Karpas-422 (cell line): ENCODE results near the gene ADGRB2. TPM values are rescaled to one million over a fixed set of nuclear protein-coding genes. Genes with fewer than 3 reads are reported as not detected.

Source experiments
- DNase-seq: peaks from one replicate; pipeline ENCODE4 v3.0.0-alpha.2; 2015
- H2AFZ ChIP-seq: fragments of 200-600 bp; sonication (generic); 2 replicates; pipeline ENCODE4 v1.6.1; 2014; ENCODE audit warnings: antibody characterized with exemption, low read length, mixed read lengths
- H3K27ac ChIP-seq: fragments of 200-600 bp; sonication (generic); 2 replicates; pipeline ENCODE4 v1.5.1; 2014; ENCODE audit warnings: mild to moderate bottlenecking, low read length, moderate library complexity
- H3K27me3 ChIP-seq: fragments of 200-600 bp; sonication (generic); 2 replicates; pipeline ENCODE4 v1.6.1; 2014; ENCODE audit warnings: low read length, mixed read lengths
- H3K36me3 ChIP-seq: fragments of 200-600 bp; sonication (generic); 2 replicates; pipeline ENCODE4 v1.6.1; 2014; ENCODE audit warnings: low read length, mixed read lengths; ENCODE audit not compliant: insufficient read depth
- H3K4me1 ChIP-seq: fragments of 200-600 bp; sonication (generic); 2 replicates; pipeline ENCODE4 v1.6.1; 2014; ENCODE audit warnings: mild to moderate bottlenecking, low read length, mixed read lengths
- H3K4me2 ChIP-seq: fragments of 200-600 bp; sonication (generic); 2 replicates; pipeline ENCODE4 v1.6.1; 2014; ENCODE audit warnings: low read length, low read depth, mild to moderate bottlenecking; ENCODE audit not compliant: poor library complexity, severe bottlenecking
- H3K4me3 ChIP-seq: fragments of 200-600 bp; sonication (generic); 2 replicates; pipeline ENCODE4 v1.5.1; 2014; ENCODE audit warnings: mild to moderate bottlenecking, antibody characterized with exemption, low read length, mixed read lengths
- H3K79me2 ChIP-seq: fragments of 200-600 bp; sonication (generic); 2 replicates; pipeline ENCODE4 v1.6.1; 2014; ENCODE audit warnings: mild to moderate bottlenecking, low read length, mixed read lengths
- H3K9ac ChIP-seq: fragments of 200-600 bp; sonication (generic); 2 replicates; pipeline ENCODE4 v1.6.0; 2014; ENCODE audit warnings: low read length
- H3K9me2 ChIP-seq: fragments of 200-600 bp; sonication (generic), shearing (Covaris generic); replicated peaks from 2 replicates; pipeline ENCODE4 v1.6.0; 2014; ENCODE audit warnings: mild to moderate bottlenecking, low read length, moderate library complexity; ENCODE audit not compliant: insufficient read depth
- H3K9me3 ChIP-seq: fragments of 300-700, 200-600 bp; sonication (generic); 2 replicates; pipeline ENCODE4 v1.6.1; 2014; ENCODE audit warnings: low read length, mixed read lengths
- H4K20me1 ChIP-seq: fragments of 200-600 bp; sonication (generic); 2 replicates; pipeline ENCODE4 v1.6.1; 2014; ENCODE audit warnings: mild to moderate bottlenecking, antibody characterized with exemption, low read length, low read depth; ENCODE audit not compliant: insufficient read depth
- total RNA-seq: library from RNA; depleted of rRNA; stranded (reverse); fragments of >200 nt; shearing (Covaris generic); gene quantifications from 2 replicates; pipeline ENCODE4 v1.2.3, GENCODE V29; 2014; ENCODE audit warnings: low replicate concordance

ADGRB2 gene
- total RNA-seq, 1 experiment from 2014 or later, result 9.2 TPM

- 0 out of 2 replicates have a peak, but pooled peaks cover 7% of the 10 kb centered on the region for H3K79me2 ChIP-seq
- no peak for DNase-seq
- no peak overlapping the region for H3K27ac ChIP-seq
- no peaks in the 10 kb centered on the region for H3K36me3 ChIP-seq
- no peak overlapping the region for H3K4me2 ChIP-seq
- peaks cover 31% of the 10 kb centered on the region for H3K4me1 ChIP-seq
- no peaks in the 10 kb centered on the region for H3K27me3 ChIP-seq
- H4K20me1 ChIP-seq, result peaks cover 57% of the 10 kb centered on the region
- H3K4me3 ChIP-seq, result no peak overlapping the region
- no peaks in the 10 kb centered on the region for H3K9me3 ChIP-seq
- H3K9ac ChIP-seq, result no peak overlapping the region
- H3K9me2 ChIP-seq, result no peaks in the 10 kb centered on the region
- H2AFZ ChIP-seq, result no peak overlapping the region
These were observed 4.7 kb downstream of the ADGRB2 start for GRCh38 chr1:31759298-31760023.

- H3K4me1 ChIP-seq, result peaks cover 28% of the 10 kb centered on the region
- peaks cover 61% of the 10 kb centered on the region for H4K20me1 ChIP-seq
- no peaks in the 10 kb centered on the region for H3K27me3 ChIP-seq
- no peak overlapping the region for H3K9ac ChIP-seq
- H3K79me2 ChIP-seq, result 0 out of 2 replicates have a peak, but pooled peaks cover 7% of the 10 kb centered on the region
- H3K4me3 ChIP-seq, result no peak overlapping the region
- H3K4me2 ChIP-seq, result no peak overlapping the region
- no peak overlapping the region for H2AFZ ChIP-seq
- no peaks in the 10 kb centered on the region for H3K9me2 ChIP-seq
- no peak for DNase-seq
- H3K27ac ChIP-seq, result no peak overlapping the region
- no peaks in the 10 kb centered on the region for H3K9me3 ChIP-seq
- no peaks in the 10 kb centered on the region for H3K36me3 ChIP-seq
These were observed 5.3 kb downstream of the ADGRB2 start for GRCh38 chr1:31758823-31759222.

DNA sequence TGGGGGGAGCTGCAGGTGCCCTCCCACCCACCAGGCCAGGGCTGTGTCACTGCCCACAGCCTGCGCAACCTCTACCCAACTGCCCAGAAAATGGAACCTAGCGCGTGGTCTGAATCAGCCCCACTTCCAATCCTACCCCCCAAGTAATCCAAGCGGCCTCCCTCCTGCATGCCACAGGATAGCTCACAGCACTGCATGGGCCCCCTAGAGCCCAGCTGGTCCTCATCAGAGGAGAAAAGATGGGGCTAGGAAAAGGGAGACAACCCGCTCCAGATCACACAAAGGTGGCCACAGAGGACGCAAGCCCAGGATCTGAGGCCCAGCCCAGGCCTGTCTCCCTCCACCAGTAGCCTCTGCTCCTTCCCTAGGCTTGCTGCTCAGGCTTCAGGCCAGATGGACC lies 6.2 kb downstream of the ADGRB2 start:
- H3K36me3 ChIP-seq, result no peaks in the 10 kb centered on the region
- no peak overlapping the region for H2AFZ ChIP-seq
- no peak for DNase-seq
- H3K27ac ChIP-seq, result no peak overlapping the region
- H3K9ac ChIP-seq, result no peak overlapping the region
- no peaks in the 10 kb centered on the region for H3K27me3 ChIP-seq
- peaks cover 63% of the 10 kb centered on the region for H4K20me1 ChIP-seq
- peaks cover 27% of the 10 kb centered on the region for H3K4me1 ChIP-seq
- no peaks in the 10 kb centered on the region for H3K9me3 ChIP-seq
- H3K4me2 ChIP-seq, result no peak overlapping the region
- H3K4me3 ChIP-seq, result no peak overlapping the region
- 0 out of 2 replicates have a peak, but pooled peaks cover 7% of the 10 kb centered on the region for H3K79me2 ChIP-seq
- H3K9me2 ChIP-seq, result no peaks in the 10 kb centered on the region

DNA sequence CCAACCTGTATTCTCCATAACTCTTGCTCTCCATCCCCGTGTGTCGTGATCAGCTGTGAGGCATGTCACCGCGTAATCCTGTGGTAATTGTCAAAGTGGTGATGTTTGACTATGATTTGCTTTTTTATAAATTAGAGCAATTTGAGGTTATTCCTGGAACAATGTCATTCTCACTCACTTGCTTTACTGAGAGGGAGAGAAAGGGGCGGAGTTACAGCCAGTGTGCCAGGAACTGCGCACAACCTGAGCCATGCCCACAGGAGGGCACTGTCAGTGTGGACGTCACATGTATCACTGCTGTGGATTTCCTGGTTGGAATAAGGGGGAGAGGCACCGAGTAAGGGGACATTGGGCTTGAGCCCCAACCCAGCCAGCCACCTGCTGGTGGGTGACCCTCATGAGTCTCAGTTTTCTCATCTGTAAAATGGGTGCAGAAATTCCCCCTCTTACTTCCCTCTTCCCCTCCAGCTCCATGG lies 6.9 kb downstream of the ADGRB2 start:
- H4K20me1 ChIP-seq, result peaks cover 67% of the 10 kb centered on the region

DNA sequence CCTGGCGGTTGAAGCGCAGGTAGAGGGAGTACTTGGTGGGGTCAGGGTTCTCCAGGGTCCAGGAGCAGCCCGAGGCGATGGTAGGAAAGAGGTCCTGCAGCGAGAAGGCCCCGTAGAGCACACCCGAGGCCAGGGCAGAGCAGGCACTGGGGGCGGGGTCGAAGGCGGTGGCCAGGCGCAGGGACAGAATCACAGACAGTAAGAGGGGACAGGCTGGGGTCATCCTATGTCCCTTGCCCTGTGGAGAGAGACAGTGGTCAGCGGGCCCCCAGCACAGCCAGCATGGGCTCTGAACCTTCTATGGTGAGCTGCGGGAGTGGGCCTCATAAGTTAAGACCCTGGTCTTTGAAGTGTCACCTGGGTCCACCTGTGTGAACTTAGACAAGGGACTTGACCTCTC lies 7.6 kb downstream of the ADGRB2 start:
- Histone ChIP-seq H3K79me2 (0 out of 2 replicates have a peak, but pooled peaks cover 4% of the 10 kb centered on the region), H3K4me1 (peaks cover 14% of the 10 kb centered on the region), H3K4me3 (no peak overlapping the region), H3K36me3 (no peaks in the 10 kb centered on the region), H3K4me2 (no peak overlapping the region), H3K9me2 (no peaks in the 10 kb centered on the region), H3K9ac (no peak overlapping the region), H3K27ac (no peak overlapping the region), H2AFZ (no peak overlapping the region), H3K9me3 (no peaks in the 10 kb centered on the region), H4K20me1 (peaks cover 66% of the 10 kb centered on the region; the same call in 1 of the 2 replicates), H3K27me3 (no peaks in the 10 kb centered on the region)
- DNase-seq, result no peak

More for the DNA sequence above, 6.9 kb downstream of the ADGRB2 start:
- H3K9ac ChIP-seq, result no peak overlapping the region
- no peak overlapping the region for H2AFZ ChIP-seq
- H3K79me2 ChIP-seq, result 0 out of 2 replicates have a peak, but pooled peaks cover 7% of the 10 kb centered on the region
- no peak overlapping the region for H3K4me2 ChIP-seq
- no peaks in the 10 kb centered on the region for H3K36me3 ChIP-seq
- DNase-seq, result no peak
- no peaks in the 10 kb centered on the region for H3K9me2 ChIP-seq
- no peaks in the 10 kb centered on the region for H3K9me3 ChIP-seq
- H3K27me3 ChIP-seq, result no peaks in the 10 kb centered on the region
- H3K4me1 ChIP-seq, result peaks cover 21% of the 10 kb centered on the region
- no peak overlapping the region for H3K4me3 ChIP-seq
- no peak overlapping the region for H3K27ac ChIP-seq

- Histone ChIP-seq H3K79me2 (0 out of 2 replicates have a peak, but pooled peaks cover 4% of the 10 kb centered on the region), H2AFZ (no peak overlapping the region), H3K9me3 (no peaks in the 10 kb centered on the region), H3K9me2 (no peaks in the 10 kb centered on the region), H3K4me2 (no peak overlapping the region), H4K20me1 (peaks cover 60% of the 10 kb centered on the region; the same call in 1 of the 2 replicates), H3K27me3 (no peaks in the 10 kb centered on the region), H3K9ac (no peak overlapping the region), H3K4me1 (peaks cover 12% of the 10 kb centered on the region), H3K36me3 (no peaks in the 10 kb centered on the region), H3K27ac (no peak overlapping the region), H3K4me3 (no peak overlapping the region)
- no peak for DNase-seq
These were observed 8.2 kb downstream of the ADGRB2 start for GRCh38 chr1:31755850-31756492.

GRCh38 chr1:31755197-31755611 lies 8.9 kb downstream of the ADGRB2 start:
- no peak for DNase-seq
- no peaks in the 10 kb centered on the region for H3K36me3 ChIP-seq
- H3K27me3 ChIP-seq, result no peaks in the 10 kb centered on the region
- 0 out of 2 replicates have a peak, but pooled peaks cover 4% of the 10 kb centered on the region for H3K79me2 ChIP-seq
- H2AFZ ChIP-seq, result no peak overlapping the region
- no peak overlapping the region for H3K27ac ChIP-seq
- H3K4me3 ChIP-seq, result no peak overlapping the region
- no peak overlapping the region for H3K9ac ChIP-seq
- H3K9me3 ChIP-seq, result no peaks in the 10 kb centered on the region
- peaks cover 57% of the 10 kb centered on the region; the same call in 1 of the 2 replicates for H4K20me1 ChIP-seq
- H3K4me1 ChIP-seq, result peaks cover 7% of the 10 kb centered on the region
- no peak overlapping the region for H3K4me2 ChIP-seq
- H3K9me2 ChIP-seq, result no peaks in the 10 kb centered on the region

GRCh38 chr1:31754397-31754796 lies 9.7 kb downstream of the ADGRB2 start:
- peaks cover 54% of the 10 kb centered on the region; the same call in 1 of the 2 replicates for H4K20me1 ChIP-seq
- no peak overlapping the region for H3K4me3 ChIP-seq
- no peak overlapping the region for H3K27ac ChIP-seq
- no peak overlapping the region for H2AFZ ChIP-seq
- 0 out of 2 replicates have a peak, but pooled peaks cover 4% of the 10 kb centered on the region for H3K79me2 ChIP-seq
- H3K27me3 ChIP-seq, result no peaks in the 10 kb centered on the region
- H3K36me3 ChIP-seq, result no peaks in the 10 kb centered on the region
- no peak overlapping the region for H3K4me2 ChIP-seq
- no peak overlapping the region for H3K9ac ChIP-seq
- no peaks in the 10 kb centered on the region for H3K9me3 ChIP-seq
- H3K4me1 ChIP-seq, result peaks cover 6% of the 10 kb centered on the region
- H3K9me2 ChIP-seq, result no peaks in the 10 kb centered on the region
- DNase-seq, result no peak
